H9 (cell line): ENCODE measurements around the gene KIF2C. TPM values are rescaled to one million over a fixed set of nuclear protein-coding genes. Genes with fewer than 3 reads are reported as not detected.
A peak's percentile ranks its signal among the peaks of the same experiment; 100 is the strongest.

Experiments
- DNase-seq: peaks from one replicate; pipeline ENCODE4 v3.0.0-alpha.2; 2017
- H2AFZ ChIP-seq: one replicate; pipeline ENCODE4 v1.6.1; 2013; ENCODE audit warnings: mild to moderate bottlenecking, low read length, control low read depth, moderate library complexity
- H2AK5ac ChIP-seq: 2 replicates; pipeline ENCODE4 v1.6.1; 2013; ENCODE audit warnings: low read length, control low read depth, mixed read lengths; ENCODE audit not compliant: insufficient read length
- H2BK120ac ChIP-seq: one replicate; pipeline ENCODE4 v1.6.1; 2013; ENCODE audit warnings: low read depth, mild to moderate bottlenecking, low read length, control low read depth, inconsistent platforms; ENCODE audit not compliant: poor library complexity, severe bottlenecking
- H2BK12ac ChIP-seq: 2 replicates; pipeline ENCODE4 v1.6.1; 2013; ENCODE audit warnings: low read length, control low read depth, mixed read lengths, low read depth; ENCODE audit not compliant: insufficient read length
- H2BK15ac ChIP-seq: 2 replicates; pipeline ENCODE4 v1.6.1; 2013; ENCODE audit warnings: low read depth, low read length, control low read depth
- H2BK20ac ChIP-seq: one replicate; pipeline ENCODE4 v1.6.1; 2013; ENCODE audit warnings: low read depth, mild to moderate bottlenecking, low read length, control low read depth, inconsistent platforms; ENCODE audit not compliant: poor library complexity, severe bottlenecking
- H2BK5ac ChIP-seq: 2 replicates; pipeline ENCODE4 v1.6.1; 2013; ENCODE audit warnings: low read length, control low read depth, mixed read lengths; ENCODE audit not compliant: insufficient read length
- H3K14ac ChIP-seq: 2 replicates; pipeline ENCODE4 v1.6.1; 2013; ENCODE audit warnings: low read length, control low read depth; ENCODE audit not compliant: insufficient read depth
- H3K18ac ChIP-seq: 2 replicates; pipeline ENCODE4 v1.6.1; 2013; ENCODE audit warnings: low read depth, mild to moderate bottlenecking, mixed read lengths, low read length, control low read depth; ENCODE audit not compliant: insufficient read length
- H3K23ac ChIP-seq: 2 replicates; pipeline ENCODE4 v1.6.1; 2013; ENCODE audit warnings: low read length, control low read depth, mixed read lengths, low read depth; ENCODE audit not compliant: insufficient read length
- H3K23me2 ChIP-seq: 2 replicates; pipeline ENCODE4 v1.6.1; 2013; ENCODE audit warnings: low read depth, mild to moderate bottlenecking, mixed read lengths, low read length, control low read depth; ENCODE audit not compliant: insufficient read length, poor library complexity, severe bottlenecking
- H3K27ac ChIP-seq: 2 replicates; pipeline ENCODE4 v1.5.1; 2013; ENCODE audit warnings: low read length, control low read depth, mixed read lengths, low read depth; ENCODE audit not compliant: insufficient read length
- H3K27me3 ChIP-seq: 2 replicates; pipeline ENCODE4 v1.6.1; 2013; ENCODE audit warnings: low read length, control low read depth, inconsistent platforms; ENCODE audit not compliant: insufficient read depth
- H3K4ac ChIP-seq: 2 replicates; pipeline ENCODE4 v1.6.1; 2013; ENCODE audit warnings: low read depth, mild to moderate bottlenecking, control low read depth, inconsistent platforms, low read length, moderate library complexity
- H3K4me1 ChIP-seq: 2 replicates; pipeline ENCODE4 v1.6.1; 2013; ENCODE audit warnings: low read length, control low read depth, inconsistent platforms; ENCODE audit not compliant: insufficient read depth
- H3K4me2 ChIP-seq: 2 replicates; pipeline ENCODE4 v1.6.1; 2013; ENCODE audit warnings: low read length, control low read depth, mixed read lengths; ENCODE audit not compliant: insufficient read length, insufficient read depth
- H3K56ac ChIP-seq: 2 replicates; pipeline ENCODE4 v1.6.1; 2013; ENCODE audit warnings: low read depth, mild to moderate bottlenecking, mixed read lengths, low read length, control low read depth; ENCODE audit not compliant: insufficient read length
- H3K79me1 ChIP-seq: 2 replicates; pipeline ENCODE4 v1.6.1; 2013; ENCODE audit warnings: low read depth, mild to moderate bottlenecking, moderate library complexity, low read length, control low read depth, inconsistent platforms; ENCODE audit not compliant: insufficient read depth, poor library complexity, severe bottlenecking
- H3K79me2 ChIP-seq: 2 replicates; pipeline ENCODE4 v1.6.1; 2013; ENCODE audit warnings: low read length, control low read depth, inconsistent platforms; ENCODE audit not compliant: insufficient read depth
- H3K9ac ChIP-seq: 2 replicates; pipeline ENCODE4 v1.6.1; 2013; ENCODE audit warnings: low read length, control low read depth, mixed read lengths; ENCODE audit not compliant: insufficient read length; ENCODE audit errors: extremely low read depth
- H3K9me3 ChIP-seq: one replicate; pipeline ENCODE4 v1.6.1; 2013; ENCODE audit warnings: low read depth, low read length, inconsistent platforms; ENCODE audit not compliant: control insufficient read depth
- H3T11ph ChIP-seq: one replicate; pipeline ENCODE4 v1.6.1; 2013; ENCODE audit warnings: mild to moderate bottlenecking, low read length, control low read depth, inconsistent platforms
- H4K20me1 ChIP-seq: one replicate; pipeline ENCODE4 v1.6.1; 2013; ENCODE audit not compliant: control insufficient read depth, insufficient read length, insufficient read depth
- H4K5ac ChIP-seq: 2 replicates; pipeline ENCODE4 v1.6.1; 2013; ENCODE audit warnings: low read depth, mild to moderate bottlenecking, mixed read lengths, low read length, control low read depth; ENCODE audit not compliant: insufficient read length
- H4K8ac ChIP-seq: replicated peaks from 2 replicates; pipeline ENCODE4 v1.6.1; 2013; ENCODE audit warnings: low read length, control low read depth, mixed read lengths, low read depth; ENCODE audit not compliant: insufficient read length
- H4K91ac ChIP-seq: 2 replicates; pipeline ENCODE4 v1.6.1; 2013; ENCODE audit warnings: low read depth, mild to moderate bottlenecking, moderate library complexity, mixed read lengths, low read length, control low read depth; ENCODE audit not compliant: insufficient read length
- H3K27ac Mint-ChIP-seq, 3 experiments: 2 replicates in 2 of 3; 3 replicates in 1 of 3; pipeline ENCODE4 v1.8.0; 2020 to 2021; ENCODE audit warnings: mixed read lengths in 3 of 3, mild to moderate bottlenecking in 1 of 3, moderate library complexity in 1 of 3
- H3K27me3 Mint-ChIP-seq: 2 replicates; pipeline ENCODE4 v1.8.0; 2021; ENCODE audit warnings: low read depth, mild to moderate bottlenecking, moderate library complexity, mixed read lengths
- H3K36me3 Mint-ChIP-seq, 3 experiments: 2 replicates in 2 of 3; 3 replicates in 1 of 3; pipeline ENCODE4 v1.8.0; 2020 to 2021; ENCODE audit warnings: low read depth in 3 of 3, mixed read lengths in 3 of 3; ENCODE audit not compliant: insufficient read depth in 1 of 3
- H3K4me1 Mint-ChIP-seq, 2 experiments: 2 replicates each; pipeline ENCODE4 v1.8.0; 2020; ENCODE audit warnings: mixed read lengths in 2 of 2
- H3K4me3 Mint-ChIP-seq, 2 experiments: 2 replicates in 1 of 2; 3 replicates in 1 of 2; pipeline ENCODE4 v1.8.0; 2020 to 2021; ENCODE audit warnings: mild to moderate bottlenecking in 2 of 2, mixed read lengths in 2 of 2, moderate library complexity in 1 of 2
- H3K9me3 Mint-ChIP-seq, 2 experiments: 2 replicates in 1 of 2; 3 replicates in 1 of 2; pipeline ENCODE4 v1.8.0; 2020; ENCODE audit warnings: mild to moderate bottlenecking in 2 of 2, mixed read lengths in 2 of 2, moderate library complexity in 1 of 2
- WGBS: extraction: QIAGEN DNeasy Blood & Tissue Kit; methylation state at CpG from one replicate; pipeline ENCODE4 v1.1.7; 2013; ENCODE audit warnings: missing lambda C conversion rate, low lambda C conversion rate, mixed read lengths; ENCODE audit not compliant: insufficient read length; ENCODE audit errors: extremely low coverage; 5-methylcytosine and 5-hydroxymethylcytosine counted together
- total RNA-seq: library from RNA; stranded (reverse); gene quantifications from 2 replicates; pipeline ENCODE4 v1.2.1, GENCODE V29; 2021
- TF ChIP-seq, protein P1 (sequence below): fragments of 200-600 bp; sonication (generic); conservative IDR thresholded peaks from 3 replicates; pipeline ENCODE4 v1.8.0; 2021; ENCODE audit warnings: antibody characterized with exemption, mild to moderate bottlenecking

KIF2C gene
- total RNA-seq, 1 experiment from 2014 or later = 73.1 TPM

DNA sequence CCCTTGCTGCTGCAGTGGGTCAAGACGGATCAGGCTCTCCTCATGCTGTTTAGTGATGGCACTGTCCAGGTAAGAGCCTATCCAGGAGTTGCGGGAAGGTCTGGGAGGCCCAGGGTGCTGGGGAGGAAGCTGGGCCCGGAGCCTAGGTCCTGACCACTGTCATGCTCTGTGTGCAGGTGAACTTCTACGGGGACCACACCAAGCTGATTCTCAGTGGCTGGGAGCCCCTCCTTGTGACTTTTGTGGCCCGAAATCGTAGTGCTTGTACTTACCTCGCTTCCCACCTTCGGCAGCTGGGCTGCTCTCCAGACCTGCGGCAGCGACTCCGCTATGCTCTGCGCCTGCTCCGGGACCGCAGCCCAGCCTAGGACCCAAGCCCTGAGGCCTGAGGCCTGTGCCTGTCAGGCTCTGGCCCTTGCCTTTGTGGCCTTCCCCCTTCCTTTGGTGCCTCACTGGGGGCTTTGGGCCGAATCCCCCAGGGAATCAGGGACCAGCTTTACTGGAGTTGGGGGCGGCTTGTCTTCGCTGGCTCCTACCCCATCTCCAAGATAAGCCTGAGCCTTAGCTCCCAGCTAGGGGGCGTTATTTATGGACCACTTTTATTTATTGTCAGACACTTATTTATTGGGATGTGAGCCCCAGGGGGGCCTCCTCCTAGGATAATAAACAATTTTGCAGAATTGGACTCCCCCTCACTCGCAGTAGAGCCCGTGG, 65.8 kb downstream of the KIF2C start:
- Histone ChIP-seq H3K4ac (no peak overlapping the region), H3K27ac (no peak overlapping the region), H3K23me2 (peaks cover 8% of the 10 kb centered on the region), H3T11ph (no peak overlapping the region), H4K5ac (no peak overlapping the region), H4K8ac (no peak overlapping the region), H2BK5ac (no peak overlapping the region), H4K20me1 (no peaks in the 10 kb centered on the region), H3K23ac (no peak overlapping the region), H4K91ac (peak overlapping the region; percentile 19), H2BK15ac (no peak overlapping the region), H3K18ac (no peak overlapping the region), H2BK12ac (no peak overlapping the region), H3K4me1 (peaks cover 10% of the 10 kb centered on the region; the same call in 1 of the 2 replicates), H2AK5ac (no peak overlapping the region), H3K9ac (no peak overlapping the region), H3K79me2 (no peaks in the 10 kb centered on the region), H2BK20ac (no peak overlapping the region), H3K14ac (no peak overlapping the region), H3K27me3 (no peaks in the 10 kb centered on the region), H2BK120ac (no peak overlapping the region), H3K56ac (no peak overlapping the region), H3K4me2 (no peak overlapping the region), H3K79me1 (no peaks in the 10 kb centered on the region), H3K9me3 (no peaks in the 10 kb centered on the region), H2AFZ (no peak overlapping the region)
- Mint-ChIP-seq H3K27ac (peak overlapping the region; percentile 31 to 92 (median 88); a peak in 4 of 7 replicates), H3K4me3 (no peak overlapping the region), H3K36me3 (peaks cover 3 to 44% (median 26%) of the 10 kb centered on the region in 3 experiments), H3K27me3 (peaks cover 3% of the 10 kb centered on the region), H3K4me1 (peaks cover 38 to 40% of the 10 kb centered on the region in 2 experiments), H3K9me3 (no peaks in the 10 kb centered on the region)
- TF ChIP-seq, protein P1, sequence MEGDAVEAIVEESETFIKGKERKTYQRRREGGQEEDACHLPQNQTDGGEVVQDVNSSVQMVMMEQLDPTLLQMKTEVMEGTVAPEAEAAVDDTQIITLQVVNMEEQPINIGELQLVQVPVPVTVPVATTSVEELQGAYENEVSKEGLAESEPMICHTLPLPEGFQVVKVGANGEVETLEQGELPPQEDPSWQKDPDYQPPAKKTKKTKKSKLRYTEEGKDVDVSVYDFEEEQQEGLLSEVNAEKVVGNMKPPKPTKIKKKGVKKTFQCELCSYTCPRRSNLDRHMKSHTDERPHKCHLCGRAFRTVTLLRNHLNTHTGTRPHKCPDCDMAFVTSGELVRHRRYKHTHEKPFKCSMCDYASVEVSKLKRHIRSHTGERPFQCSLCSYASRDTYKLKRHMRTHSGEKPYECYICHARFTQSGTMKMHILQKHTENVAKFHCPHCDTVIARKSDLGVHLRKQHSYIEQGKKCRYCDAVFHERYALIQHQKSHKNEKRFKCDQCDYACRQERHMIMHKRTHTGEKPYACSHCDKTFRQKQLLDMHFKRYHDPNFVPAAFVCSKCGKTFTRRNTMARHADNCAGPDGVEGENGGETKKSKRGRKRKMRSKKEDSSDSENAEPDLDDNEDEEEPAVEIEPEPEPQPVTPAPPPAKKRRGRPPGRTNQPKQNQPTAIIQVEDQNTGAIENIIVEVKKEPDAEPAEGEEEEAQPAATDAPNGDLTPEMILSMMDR = no peak; the same call in 2 of the 3 replicates
- peak; percentile 36 for DNase-seq
- WGBS = no CpG with 5 or more reads among the region's 20 CpGs
